ENCODE measurements around the gene HPSE2. TPM values are rescaled to one million over a fixed set of nuclear protein-coding genes. Genes with fewer than 3 reads are reported as not detected.

Gene HPSE2
- polyA plus RNA-seq, 2 of the 4 experiments (the other 2 are of a cell fraction): not detected

- DNase-seq (ENCODE audit: low read depth in 1 of 2, low spot score in 1 of 2) (no peak), ATAC-seq (no peak), FAIRE-seq (no peak)
- POLR2A ChIA-PET: no interaction called here
- H3K27ac ChIP-seq: no peak overlapping the region
- CTCF ChIA-PET: no interaction called here
- no peaks in the 10 kb centered on the region for H3K4me1 ChIP-seq
- H3K4me2 ChIP-seq: no peak overlapping the region
- H3K9me3 ChIP-seq: no peaks in the 10 kb centered on the region
- TF ChIP-seq POLR2AphosphoS2 (conservative IDR thresholded peaks at IDR 0.05; ENCODE audit: low read length) (no peak), ZFP36 (IDR thresholded peaks at IDR 0.05; ENCODE audit: borderline replicate concordance, partially characterized antibody) (no peak), FOSB (CRISPR knock-in tag; IDR thresholded peaks at IDR 0.05) (no peak), NR3C1 (IDR thresholded peaks at IDR 0.05) (no peak), JUNB (IDR thresholded peaks at IDR 0.05) (no peak), NFE2L2 (conservative IDR thresholded peaks at IDR 0.05; ENCODE audit: low read length) (no peak), ELK1 (IDR thresholded peaks at IDR 0.05; ENCODE audit: low read depth, low read length) (no peak), FOSL2 (IDR thresholded peaks at IDR 0.05) (no peak), FOSL2 (CRISPR knock-in tag; IDR thresholded peaks at IDR 0.05) (no peak), TFCP2L1 (CRISPR knock-in tag; IDR thresholded peaks at IDR 0.05) (no peak), RNF2 (IDR thresholded peaks at IDR 0.05; ENCODE audit: borderline replicate concordance, low read depth) (no peak), USF2 (IDR thresholded peaks at IDR 0.05) (no peak), MAZ (IDR thresholded peaks at IDR 0.05; ENCODE audit: borderline replicate concordance, low read depth, low read length) (no peak), HDAC2 (IDR thresholded peaks at IDR 0.05) (no peak), KDM5A (IDR thresholded peaks at IDR 0.05) (no peak), KDM1A (IDR thresholded peaks at IDR 0.05; ENCODE audit: low read depth) (no peak)
- TF ChIP-seq, protein P1, sequence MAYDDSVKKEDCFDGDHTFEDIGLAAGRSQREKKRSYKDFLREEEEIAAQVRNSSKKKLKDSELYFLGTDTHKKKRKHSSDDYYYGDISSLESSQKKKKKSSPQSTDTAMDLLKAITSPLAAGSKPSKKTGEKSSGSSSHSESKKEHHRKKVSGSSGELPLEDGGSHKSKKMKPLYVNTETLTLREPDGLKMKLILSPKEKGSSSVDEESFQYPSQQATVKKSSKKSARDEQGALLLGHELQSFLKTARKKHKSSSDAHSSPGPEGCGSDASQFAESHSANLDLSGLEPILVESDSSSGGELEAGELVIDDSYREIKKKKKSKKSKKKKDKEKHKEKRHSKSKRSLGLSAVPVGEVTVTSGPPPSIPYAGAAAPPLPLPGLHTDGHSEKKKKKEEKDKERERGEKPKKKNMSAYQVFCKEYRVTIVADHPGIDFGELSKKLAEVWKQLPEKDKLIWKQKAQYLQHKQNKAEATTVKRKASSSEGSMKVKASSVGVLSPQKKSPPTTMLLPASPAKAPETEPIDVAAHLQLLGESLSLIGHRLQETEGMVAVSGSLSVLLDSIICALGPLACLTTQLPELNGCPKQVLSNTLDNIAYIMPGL (CRISPR knock-in tag; IDR thresholded peaks at IDR 0.05; ENCODE audit: borderline replicate concordance): no peak
- no peak overlapping the region for H3K4me3 ChIP-seq
Measured at GRCh38 chr10:98920360-98920759, 315.3 kb downstream of the HPSE2 start.

GRCh38 chr10:98919899-98920298, 315.8 kb downstream of the HPSE2 start:
- no peaks in the 10 kb centered on the region for H3K9me3 ChIP-seq
- ChIA-PET CTCF (no interaction called here), POLR2A (no interaction called here)
- no peak for DNase-seq (ENCODE audit: low read depth in 1 of 2, low spot score in 1 of 2)
- no peak overlapping the region for H3K4me3 ChIP-seq
- peak in 1 of 2 experiments; percentile 30; a peak in 1 of 6 replicates for ATAC-seq
- H3K4me2 ChIP-seq: no peak overlapping the region
- FAIRE-seq: no peak
- no peaks in the 10 kb centered on the region for H3K4me1 ChIP-seq
- 6% methylated on average over 2 of the region's 2 CpGs for WGBS (ENCODE audit: missing lambda C conversion rate)
- H3K27ac ChIP-seq: no peak overlapping the region
- TF ChIP-seq HDAC2 (IDR thresholded peaks at IDR 0.05) (no peak), MAZ (IDR thresholded peaks at IDR 0.05; ENCODE audit: borderline replicate concordance, low read depth, low read length) (no peak), NR3C1 (IDR thresholded peaks at IDR 0.05) (no peak), TP53 (CRISPR knock-in tag; IDR thresholded peaks at IDR 0.05) (no peak), MAFK (IDR thresholded peaks at IDR 0.05; ENCODE audit: partially characterized antibody) (no peak), POLR2A (IDR thresholded peaks at IDR 0.05; ENCODE audit: low read length) (no peak), NFE2L2 (conservative IDR thresholded peaks at IDR 0.05; ENCODE audit: low read length) (no peak), REST (IDR thresholded peaks at IDR 0.05) (no peak), ZC3H11A (IDR thresholded peaks at IDR 0.05) (no peak), CBX2 (IDR thresholded peaks at IDR 0.05; ENCODE audit: borderline replicate concordance, low read depth) (no peak), ESRRA (IDR thresholded peaks at IDR 0.05; ENCODE audit: borderline replicate concordance, low read length) (no peak)
- TF ChIP-seq, protein P1 (CRISPR knock-in tag; IDR thresholded peaks at IDR 0.05; ENCODE audit: borderline replicate concordance): no peak
- TF ChIP-seq, protein P2, sequence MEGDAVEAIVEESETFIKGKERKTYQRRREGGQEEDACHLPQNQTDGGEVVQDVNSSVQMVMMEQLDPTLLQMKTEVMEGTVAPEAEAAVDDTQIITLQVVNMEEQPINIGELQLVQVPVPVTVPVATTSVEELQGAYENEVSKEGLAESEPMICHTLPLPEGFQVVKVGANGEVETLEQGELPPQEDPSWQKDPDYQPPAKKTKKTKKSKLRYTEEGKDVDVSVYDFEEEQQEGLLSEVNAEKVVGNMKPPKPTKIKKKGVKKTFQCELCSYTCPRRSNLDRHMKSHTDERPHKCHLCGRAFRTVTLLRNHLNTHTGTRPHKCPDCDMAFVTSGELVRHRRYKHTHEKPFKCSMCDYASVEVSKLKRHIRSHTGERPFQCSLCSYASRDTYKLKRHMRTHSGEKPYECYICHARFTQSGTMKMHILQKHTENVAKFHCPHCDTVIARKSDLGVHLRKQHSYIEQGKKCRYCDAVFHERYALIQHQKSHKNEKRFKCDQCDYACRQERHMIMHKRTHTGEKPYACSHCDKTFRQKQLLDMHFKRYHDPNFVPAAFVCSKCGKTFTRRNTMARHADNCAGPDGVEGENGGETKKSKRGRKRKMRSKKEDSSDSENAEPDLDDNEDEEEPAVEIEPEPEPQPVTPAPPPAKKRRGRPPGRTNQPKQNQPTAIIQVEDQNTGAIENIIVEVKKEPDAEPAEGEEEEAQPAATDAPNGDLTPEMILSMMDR (IDR thresholded peaks at IDR 0.05): no peak
- TF ChIP-seq, protein P3, sequence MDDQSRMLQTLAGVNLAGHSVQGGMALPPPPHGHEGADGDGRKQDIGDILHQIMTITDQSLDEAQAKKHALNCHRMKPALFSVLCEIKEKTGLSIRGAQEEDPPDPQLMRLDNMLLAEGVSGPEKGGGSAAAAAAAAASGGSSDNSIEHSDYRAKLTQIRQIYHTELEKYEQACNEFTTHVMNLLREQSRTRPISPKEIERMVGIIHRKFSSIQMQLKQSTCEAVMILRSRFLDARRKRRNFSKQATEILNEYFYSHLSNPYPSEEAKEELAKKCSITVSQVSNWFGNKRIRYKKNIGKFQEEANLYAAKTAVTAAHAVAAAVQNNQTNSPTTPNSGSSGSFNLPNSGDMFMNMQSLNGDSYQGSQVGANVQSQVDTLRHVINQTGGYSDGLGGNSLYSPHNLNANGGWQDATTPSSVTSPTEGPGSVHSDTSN (IDR thresholded peaks at IDR 0.05): no peak

Measured in A549 (cell line).